Right hindlimb (tissue), 1 donor: ENCODE measurements around the gene COMP.

Source experiments
- DNase-seq: peaks from one replicate; pipeline ENCODE4 v3.0.0-alpha.2; 2018

Gene COMP

DNA sequence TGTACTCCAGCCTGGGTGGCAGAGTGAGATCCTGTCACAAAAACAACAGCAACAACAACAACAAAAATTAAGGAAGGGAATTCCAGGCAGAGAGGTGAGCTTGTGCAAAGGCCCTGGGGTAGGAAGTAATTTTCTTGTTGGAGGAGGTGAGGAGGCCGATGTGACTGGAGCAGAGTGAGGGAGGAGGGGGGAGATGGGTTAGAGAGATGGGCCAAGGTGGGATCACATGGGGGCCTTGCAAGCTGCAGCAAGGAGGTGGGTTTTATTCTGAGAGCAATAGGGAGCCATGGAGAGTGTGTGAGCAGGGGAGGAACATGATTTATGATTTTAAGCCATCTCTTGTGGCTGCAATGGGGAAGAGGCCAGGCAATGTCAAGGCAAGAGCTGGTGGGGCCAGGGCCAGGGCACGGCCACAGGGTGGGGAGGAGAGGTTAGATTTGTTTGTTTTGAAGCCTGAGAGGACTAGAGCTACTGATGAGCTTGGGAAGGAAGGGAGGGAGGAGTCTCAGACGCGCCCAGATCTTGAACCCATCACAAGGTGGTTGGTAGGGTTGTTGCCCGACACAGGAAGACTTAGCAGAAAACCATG is 12.5 kb upstream of the COMP start:
- no peak for DNase-seq

DNA sequence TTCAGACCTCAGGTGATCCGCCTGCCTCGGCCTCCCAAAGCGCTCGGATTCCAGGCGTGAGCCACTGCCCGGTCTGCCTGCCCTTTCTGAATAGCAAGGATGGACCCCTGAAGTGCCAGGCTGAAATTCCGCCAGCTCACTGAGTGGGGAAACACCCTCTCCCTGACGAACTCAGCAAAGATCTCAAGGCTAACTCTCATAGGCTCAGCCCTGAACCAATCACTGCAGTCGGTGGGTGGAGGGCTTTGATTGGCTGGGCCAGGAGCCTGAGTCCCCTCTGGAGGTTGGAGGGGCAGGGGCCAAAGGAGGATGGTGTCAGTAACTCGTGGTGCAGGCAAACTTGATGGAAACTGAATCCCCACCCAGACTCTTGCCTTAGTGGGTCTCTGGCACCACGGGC is 11.2 kb upstream of the COMP start:
- DNase-seq, result no peak

DNA sequence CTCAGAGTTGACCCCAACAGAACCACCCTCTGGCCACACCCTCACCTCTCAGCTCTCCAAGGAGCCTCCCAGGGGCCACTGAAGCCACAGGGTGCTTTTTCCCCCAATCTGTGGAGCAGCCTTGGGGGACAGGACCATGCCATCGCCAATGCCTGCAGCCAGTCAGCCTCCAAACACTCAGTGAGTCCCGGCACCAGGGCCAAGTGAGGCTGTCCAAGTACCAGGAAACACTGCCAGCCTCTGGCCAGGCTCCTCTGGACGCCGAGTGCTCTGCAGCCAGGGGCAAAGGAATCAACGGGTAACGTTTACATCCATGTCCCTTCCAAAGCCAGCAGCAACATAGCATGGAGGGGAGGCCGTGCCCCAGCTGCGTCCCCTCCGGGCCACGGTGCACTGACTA is 9.5 kb upstream of the COMP start:
- DNase-seq, result no peak

DNA sequence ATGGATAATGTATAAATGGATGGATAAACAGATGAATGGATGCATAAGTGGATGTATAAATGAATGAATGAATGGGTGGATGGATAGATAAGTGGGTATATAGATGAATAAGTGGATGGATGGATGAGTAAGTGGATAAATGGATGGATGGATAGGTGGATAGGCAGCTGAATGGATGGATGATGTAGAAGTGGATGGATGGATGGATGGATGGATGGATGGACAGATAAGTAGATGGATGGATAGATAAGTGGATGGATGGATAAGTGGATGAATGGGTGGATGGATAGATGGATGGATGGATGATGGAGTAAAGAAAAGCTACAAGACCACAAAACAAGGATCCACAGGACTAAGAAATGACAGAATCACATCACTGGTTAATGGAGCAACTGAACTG is 9.0 kb upstream of the COMP start:
- DNase-seq, result no peak

DNA sequence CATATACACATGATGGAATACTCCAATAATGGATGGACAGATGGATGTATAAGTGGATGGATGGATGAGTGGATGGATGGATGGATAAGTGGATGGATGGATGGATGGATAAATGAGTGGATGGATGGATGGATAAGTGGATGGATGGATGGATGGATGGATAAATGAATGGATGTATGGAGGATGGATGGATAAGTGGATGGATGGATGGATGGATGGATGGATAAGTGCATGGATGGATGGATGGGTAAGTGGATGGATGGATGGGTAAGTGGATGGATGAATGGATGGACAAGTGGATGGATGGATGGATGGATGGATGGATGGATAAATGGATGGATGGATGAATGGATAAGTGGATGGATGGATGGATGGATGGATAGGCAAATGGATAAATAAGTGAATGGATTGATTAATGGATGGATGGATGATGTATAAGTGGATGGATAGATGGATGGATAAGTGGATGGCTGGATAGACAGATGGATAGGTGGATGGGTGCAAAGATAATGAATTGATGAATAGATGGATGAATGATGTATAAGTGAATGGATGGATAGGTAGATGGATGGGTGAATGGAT is 8.4 kb upstream of the COMP start:
- no peak for DNase-seq

DNA sequence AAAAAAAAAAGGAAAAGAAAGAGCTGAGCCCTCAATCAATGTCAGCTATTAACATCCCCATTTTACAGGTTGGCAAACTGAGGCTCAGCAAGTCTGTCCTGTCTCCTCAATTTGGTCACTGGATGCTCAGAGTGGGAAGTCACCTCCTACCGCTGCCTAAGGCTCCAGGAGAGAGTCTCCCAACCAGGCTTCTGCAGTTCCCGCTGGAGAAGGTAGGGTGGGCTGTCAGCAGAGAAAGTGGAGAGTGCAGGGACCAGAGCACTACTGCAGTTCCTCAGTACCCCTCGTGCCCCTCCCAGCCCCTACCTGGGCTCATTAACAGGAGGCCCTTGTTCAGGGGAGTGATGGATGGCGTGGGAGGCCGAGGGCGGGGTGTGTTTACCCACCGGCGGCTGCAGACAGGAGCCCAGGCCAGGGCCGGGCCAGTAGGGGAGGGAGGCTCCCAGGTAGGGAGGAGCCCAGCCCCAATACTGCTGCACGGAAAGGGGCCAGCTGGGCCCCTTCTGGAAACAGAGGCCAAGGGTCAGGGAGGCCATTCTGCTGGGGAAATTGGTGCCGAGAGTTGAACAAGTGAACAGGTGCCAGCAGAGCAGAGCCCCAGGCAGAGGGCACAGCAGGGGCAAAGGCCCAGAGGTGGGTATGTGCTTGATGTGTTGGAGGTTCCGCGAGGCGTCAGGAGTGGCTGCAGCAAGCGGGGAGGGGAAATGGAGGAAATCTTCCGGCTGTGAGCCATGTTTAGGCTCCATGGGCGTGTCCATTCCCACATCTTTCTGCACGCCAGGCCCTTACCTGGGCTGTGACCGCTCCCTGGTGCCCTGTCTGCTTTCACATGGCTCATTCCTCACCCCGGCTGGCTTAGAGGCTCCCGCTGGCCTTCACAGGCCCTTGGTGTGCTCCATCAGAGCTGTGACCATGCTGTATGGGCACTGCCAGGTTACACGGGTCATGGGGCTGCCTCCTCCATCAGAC is 7.6 kb upstream of the COMP start:
- DNase-seq, result no peak

DNA sequence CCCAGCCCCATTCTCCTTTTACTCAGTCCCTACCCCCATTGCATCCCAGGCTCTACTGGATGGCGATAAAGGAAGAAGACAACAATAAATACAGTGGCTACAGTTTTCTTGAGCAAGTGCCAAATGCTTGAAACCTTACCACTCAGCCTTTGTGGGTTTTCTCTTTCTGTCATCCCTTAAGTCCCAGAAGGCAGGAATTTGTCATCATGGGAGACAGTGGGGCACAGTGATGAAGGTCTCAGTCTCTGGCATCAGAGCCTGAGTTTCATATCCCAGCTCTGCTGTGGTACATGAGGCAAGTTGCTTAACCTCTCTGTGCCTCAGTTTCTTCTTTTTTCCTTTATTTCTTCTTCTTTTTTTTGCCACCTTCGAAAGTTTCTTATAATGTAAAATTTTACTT is 5.1 kb upstream of the COMP start:
- no peak for DNase-seq

DNA sequence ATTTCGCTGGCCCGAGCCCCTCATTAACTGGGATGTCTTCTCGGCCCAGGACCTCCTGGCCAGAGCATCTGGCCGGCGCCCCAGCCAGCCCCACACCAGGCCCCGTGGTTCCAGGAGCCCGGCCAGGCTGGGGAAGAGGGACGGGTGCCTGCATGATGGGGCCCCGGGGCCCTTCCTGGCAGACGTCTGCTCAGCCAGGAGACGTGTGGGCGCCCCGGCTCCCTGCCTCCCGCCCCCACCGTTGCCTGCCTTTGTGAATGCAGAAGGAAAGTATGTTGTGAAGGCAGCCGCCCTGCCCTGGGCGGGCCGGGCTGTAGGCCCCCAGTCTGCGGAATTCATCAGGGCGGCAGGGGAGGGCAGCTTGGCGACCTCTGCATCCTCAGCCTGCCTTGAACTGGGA is 4.4 kb upstream of the COMP start:
- DNase-seq, result peak; percentile 84

DNA sequence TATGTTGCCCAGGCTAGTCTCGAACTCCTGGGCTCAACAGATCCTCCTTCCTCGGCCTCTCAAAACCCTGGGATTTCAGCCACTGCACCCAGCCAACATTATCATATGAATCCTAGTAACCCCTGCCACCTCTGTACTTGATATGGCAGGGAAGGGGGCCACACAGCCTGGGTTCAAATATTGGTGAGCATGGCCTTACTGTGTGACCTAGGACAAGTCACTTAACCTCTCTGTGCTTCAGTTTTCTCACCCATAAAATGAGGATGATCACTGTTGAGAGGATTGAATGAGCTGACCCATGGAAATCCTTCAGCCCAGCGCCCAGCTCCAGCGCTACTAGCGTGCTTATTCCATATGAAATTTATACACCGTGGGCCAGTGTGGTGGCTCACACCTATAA is 3.6 kb upstream of the COMP start:
- DNase-seq, result no peak

DNA sequence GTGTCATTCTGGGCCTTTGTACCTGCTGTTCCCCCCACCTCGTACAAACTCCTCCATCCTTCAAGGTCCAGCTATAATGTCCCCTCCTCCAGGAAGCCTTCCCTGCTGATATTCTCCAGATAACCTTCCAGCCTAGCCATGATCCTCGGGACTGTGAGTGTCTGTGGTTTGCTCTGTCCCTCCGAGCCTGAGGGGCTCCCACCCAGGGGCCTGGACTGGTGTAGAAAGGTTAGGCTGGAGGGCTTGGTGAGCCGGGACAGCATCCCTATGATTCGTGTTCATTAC is 2.9 kb upstream of the COMP start:
- no peak for DNase-seq

DNA sequence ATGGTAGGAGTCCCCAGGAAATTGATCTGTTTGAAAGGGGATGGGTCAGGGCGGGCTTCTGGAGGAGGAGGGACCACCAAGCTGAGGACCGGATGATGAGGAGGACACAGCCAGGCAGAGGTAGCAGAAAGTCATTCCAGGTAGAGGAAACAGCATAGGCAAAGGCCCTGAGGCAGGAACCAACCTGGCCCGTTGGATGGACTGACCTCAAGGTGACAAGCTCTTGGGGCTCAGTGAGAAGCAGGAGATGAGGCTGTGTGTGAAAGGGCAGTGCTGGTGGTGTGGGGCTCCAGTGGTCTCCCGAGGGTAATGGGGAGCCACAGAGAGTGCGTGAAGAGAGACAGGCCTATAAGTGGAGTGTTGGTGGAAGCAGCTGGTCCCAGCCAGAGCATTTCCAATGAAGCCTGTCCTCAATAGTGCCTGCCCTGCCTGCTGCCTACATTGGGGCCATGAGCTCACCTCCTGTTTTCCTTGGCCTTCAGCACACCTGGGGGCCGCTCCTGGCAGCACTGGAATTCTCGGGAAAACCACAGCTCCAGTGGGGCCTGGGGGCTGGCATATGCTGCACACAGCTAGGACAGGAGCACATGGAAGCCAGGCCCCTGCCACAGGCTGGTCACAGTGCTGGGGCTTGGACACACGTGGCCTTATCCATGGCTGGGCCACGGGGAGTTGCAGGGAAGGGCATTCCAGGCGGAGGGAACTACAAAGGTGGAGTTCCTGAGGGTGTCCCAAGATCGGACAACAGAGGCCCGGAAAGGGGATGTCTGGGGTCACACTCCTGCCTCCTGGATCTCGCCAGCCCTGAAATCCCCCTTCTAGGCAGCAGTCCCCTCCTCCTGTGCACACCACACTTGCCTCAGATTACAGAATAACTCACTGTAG is 2.3 kb upstream of the COMP start:
- no peak for DNase-seq

DNA sequence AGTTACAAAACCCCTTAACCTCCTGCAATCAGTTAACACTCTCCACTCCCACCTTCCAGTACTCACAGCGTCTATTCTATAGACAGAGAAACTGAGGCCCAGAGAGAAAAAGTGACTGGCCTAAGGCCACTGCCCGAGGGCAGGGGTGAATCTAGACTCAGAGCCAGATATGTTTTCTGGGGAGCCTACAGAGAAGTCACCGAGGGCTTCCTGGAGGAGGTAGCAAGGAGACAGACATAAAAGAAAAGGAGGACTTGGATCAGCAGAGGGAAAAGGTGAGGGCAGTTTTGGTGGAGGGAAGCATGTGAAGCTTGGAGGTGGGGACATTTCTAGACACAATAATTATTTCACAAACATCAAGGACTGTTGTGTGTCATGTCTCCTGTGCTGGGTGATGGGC is 1.6 kb upstream of the COMP start:
- DNase-seq, result no peak

DNA sequence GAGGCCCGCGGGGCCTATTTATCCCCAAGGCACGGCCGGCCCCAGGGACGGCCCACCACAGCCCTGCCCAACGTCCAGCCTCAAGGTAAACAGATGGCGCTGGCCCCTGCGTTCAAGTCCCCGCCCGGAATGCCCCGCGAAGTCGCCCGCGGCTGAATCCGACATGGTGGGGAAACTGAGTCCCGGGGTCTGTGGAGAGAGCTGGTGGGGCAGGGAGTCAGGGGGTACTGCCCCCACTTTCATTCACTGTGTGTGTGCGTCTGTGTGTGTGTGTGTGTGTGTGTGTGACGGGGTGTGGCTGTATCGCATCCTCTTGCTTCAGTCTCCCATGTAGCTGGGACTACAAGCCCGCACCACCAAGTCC is 192 bp upstream of the COMP start:
- no peak for DNase-seq

DNA sequence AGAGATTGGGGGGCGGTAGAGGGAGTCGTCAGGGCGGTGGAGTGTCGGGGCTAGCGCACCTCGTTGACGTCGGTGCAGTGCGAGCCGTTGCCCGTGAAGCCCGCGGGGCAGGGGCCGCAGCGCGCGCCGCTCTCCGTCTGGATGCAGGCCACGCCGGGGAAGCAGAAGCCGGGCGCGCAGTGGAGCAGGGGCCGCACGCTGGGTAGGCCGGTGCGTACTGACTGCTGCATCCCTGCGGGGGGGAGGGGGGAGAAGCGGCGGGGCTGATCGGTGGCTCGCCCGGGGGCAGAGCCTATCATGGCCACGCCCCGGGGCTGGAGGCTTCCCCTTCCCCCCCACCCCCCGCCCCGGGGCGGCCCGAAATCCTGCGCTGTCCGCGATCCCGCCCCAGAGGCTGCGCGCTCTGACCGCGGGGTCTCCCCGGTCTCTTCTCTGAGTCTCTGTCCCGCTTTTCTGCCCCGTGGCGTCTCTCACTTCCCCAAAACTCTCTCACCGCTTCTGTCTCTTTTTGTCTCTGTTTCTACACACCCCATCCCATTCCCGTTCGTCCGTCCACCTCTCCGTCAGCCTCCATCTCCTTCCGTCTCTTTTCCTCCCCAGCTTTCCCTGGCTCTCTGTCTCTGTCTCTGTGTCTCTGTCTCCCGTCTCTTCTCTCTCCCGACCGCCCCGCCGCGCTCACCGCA is 1.1 kb downstream of the COMP start:
- DNase-seq, result peak; percentile 79

DNA sequence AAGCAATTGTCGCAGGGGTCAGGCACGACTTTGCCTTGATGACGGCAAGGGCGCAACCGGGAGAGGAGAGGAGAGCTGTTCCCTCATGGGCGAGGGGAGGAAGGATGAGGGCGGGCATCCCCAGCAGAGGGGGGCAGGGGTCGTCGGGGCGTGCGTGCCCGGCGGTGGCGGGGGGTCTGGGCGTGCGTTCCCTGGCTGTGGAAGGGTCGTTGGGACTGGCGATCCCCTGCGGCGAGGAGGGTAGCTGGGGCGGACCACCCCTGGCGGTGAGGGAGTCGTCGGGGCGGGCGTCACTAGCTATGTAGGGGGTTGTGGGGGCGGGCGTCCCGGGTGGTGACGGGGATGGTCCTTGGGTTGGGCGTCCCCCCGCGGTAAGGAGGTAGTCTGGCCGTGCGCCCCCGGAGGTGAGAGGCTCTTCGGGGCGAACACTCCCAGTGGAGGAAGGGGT is 1.7 kb downstream of the COMP start:
- DNase-seq, result no peak

DNA sequence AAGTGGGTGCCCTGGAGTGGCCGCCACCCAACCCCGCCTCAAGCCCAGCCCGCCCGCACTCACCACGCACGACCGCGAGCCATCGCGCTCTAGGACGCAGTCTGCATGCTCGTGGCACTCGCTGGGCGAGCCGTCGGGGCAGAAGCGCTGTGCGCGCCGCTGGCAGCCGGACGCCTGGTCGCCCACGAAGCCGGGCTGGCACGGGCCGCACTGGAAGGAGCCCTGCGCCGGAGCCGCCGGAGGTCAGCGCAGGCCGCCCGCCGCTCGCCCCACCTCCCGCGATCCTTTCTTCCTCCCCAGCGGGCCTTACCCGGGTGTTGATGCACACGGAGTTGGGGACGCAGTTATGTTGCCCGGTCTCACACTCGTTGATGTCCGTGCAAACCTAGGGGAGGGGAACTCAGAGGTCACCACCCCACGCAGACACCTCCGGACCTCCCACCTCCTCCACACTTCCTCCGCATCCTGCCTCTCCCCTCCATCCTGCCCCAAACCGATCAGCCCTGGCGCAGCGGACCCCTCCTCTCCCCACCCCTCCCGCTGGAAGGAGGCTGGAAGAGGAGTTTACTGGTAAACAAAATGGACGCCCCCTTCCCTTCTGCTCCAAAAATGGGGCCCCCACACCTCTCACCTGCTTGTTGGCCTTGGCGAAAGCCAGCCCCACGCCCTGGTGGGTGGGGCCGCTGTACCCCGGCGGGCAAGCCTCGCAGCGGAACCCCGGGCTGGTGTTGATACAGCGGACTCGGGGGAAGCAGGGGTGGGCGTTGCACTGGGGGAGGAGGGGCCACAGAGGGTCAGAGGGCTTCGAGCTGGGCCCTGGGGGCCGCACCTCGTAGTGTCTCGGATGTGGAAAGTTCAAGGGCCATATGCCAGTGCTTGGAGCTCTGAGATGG is 2.3 kb downstream of the COMP start:
- no peak for DNase-seq

DNA sequence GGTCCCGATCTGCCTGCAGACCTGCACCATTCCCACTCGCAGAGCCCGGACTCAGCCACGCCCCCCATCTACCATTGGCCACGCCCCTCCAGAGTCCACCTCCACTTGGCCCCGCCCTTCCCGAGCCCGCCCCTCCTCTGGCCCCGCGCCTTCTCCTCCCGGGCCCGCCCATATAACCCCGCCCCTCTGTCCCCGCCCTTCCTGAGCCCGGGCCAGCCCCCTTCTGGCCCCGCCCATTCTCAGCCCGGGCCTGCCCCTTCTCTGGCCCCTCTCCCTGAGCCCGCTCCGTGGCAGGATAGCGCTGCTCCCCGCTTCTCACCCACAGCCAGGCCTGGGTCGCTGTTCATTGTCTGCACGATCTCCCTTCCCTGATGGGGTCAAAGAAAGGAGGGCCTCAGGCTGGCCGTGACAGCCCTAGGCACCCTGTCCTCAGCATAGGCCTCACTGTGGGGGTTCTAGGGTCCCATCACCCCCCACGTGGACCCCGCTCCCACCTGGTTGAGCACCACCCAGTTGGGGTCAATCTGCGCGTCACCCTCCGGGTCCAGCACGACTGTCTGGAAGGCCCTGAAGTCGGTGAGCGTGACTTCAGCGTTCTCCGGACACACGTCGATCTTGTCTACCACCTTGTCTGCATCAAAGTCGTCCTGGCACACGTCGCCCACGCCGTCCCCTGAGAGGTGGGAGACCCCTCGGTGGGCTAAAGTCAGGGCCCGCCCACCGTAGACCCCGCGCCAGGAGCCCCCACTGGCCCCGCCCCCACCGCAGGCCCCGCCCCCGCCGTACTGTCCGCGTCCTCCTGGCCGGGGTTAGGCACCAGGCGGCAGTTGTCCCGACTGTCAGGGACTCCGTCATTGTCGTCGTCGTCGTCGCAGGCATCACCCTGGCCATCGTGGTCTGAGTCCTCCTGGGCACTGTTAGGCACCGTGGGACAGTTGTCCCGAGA is 5.7 kb downstream of the COMP start:
- peak; percentile 83 for DNase-seq

DNA sequence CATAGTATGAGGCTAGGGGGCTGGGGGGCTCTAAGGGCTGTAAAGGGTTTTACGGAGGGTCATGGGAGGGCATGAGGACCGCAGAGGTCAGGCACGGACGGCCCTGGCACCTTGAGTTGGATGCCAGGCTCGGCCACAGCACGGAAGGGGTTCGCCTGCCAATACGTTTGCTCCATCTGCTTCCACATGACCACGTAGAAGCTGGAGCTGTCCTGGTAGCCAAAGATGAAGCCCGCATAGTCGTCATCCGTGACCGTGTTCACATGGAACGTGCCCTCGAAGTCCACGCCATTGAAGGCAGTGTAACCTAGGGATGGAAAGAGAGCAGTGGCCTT is 6.4 kb downstream of the COMP start:
- no peak for DNase-seq

DNA sequence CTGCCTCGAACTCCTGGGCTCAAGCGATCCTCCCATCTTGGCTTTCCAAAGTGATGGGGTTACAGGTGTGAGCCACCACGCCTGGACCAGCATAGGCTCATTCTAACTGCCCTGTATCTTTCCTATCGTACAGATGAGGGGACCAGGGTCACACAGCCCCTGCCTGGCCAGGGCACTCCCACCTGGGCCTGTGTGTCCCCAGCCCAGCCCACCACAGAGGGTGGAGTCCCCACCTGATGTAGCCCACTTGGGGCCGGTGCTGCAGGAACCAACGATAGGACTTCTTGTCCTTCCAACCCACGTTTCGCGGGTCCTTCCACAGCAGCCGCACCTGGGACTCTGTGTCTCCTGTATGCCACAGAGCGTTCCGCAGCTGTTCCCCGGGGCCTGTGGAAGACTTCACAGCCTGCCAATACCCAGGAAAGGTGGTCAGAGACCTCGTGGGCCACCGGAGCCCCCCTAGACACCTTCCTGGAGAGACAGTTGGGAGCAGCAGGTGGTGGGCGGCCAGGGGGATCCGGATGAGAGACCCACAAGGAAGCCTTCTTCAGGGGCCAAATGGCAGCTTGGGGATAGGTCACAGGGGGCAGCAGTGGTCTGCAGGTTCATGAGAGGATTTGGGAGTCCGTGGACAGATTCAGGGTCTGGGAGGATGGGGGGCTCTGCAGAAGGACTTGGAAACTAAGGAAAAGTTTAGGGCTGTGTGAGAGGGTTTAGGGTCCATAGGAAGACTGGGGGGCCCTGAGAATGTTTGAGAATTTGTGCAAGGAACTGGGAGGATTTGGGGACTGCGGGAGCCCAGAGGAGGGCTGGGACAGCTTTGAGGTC is 6.9 kb downstream of the COMP start:
- DNase-seq, result no peak
